Measurements from ENCODE around the gene JAML. TPM values are rescaled to one million over a fixed set of nuclear protein-coding genes. Genes with fewer than 3 reads are reported as not detected.

Gene JAML
- total RNA-seq, 2 donors from 2014 or later: 2.3 to 8.5 TPM

DNA sequence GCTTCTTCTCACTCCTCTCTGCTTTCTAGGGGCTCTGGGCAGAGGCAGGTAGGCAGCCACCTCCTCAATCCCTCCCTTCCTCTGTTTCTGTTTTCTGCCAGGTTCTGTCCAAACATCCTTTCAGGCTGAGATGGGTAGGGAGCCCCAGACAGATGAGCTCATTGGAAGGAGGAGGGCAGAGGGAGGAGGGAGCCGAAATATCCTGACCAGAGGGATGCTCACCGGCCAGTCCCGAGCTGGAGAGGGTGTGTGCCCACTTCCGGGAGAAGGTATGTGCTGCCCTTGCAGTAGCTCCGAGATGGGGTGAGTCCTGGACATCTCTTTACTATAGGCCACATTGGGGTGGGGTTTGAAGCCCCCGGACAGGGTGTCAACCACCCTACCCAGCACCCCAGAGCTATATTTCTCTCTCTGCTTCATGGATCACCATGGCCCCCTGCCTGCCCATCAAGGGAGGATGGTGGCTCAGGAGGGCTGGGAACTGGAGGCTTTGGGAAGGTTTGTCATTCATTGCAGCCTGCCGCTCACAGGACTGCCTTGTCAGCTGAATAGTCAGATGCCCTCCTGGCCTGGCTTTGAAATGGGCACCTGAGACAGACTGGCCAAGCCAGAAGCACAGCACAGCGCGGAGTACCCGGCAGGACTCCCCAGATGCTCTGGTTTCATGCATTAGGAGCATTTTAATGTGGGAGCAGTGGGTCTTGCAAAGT, 67.5 kb downstream of the JAML start:
- 58% methylated on average over 10 of the region's 10 CpGs for WGBS
- intact Hi-C loops (cut with DNase I): no loop called here
- no peak overlapping the region for H3K27ac ChIP-seq
- no peaks in the 10 kb centered on the region for H3K36me3 ChIP-seq
- peaks cover 3% of the 10 kb centered on the region for H3K4me1 ChIP-seq (replicated peaks)
- no peak for DNase-seq (ENCODE audit: low spot score)
- H3K27me3 ChIP-seq (replicated peaks; ENCODE audit: insufficient read depth): no peaks in the 10 kb centered on the region
- H3K4me3 ChIP-seq: no peak overlapping the region
- TF ChIP-seq, protein P1, sequence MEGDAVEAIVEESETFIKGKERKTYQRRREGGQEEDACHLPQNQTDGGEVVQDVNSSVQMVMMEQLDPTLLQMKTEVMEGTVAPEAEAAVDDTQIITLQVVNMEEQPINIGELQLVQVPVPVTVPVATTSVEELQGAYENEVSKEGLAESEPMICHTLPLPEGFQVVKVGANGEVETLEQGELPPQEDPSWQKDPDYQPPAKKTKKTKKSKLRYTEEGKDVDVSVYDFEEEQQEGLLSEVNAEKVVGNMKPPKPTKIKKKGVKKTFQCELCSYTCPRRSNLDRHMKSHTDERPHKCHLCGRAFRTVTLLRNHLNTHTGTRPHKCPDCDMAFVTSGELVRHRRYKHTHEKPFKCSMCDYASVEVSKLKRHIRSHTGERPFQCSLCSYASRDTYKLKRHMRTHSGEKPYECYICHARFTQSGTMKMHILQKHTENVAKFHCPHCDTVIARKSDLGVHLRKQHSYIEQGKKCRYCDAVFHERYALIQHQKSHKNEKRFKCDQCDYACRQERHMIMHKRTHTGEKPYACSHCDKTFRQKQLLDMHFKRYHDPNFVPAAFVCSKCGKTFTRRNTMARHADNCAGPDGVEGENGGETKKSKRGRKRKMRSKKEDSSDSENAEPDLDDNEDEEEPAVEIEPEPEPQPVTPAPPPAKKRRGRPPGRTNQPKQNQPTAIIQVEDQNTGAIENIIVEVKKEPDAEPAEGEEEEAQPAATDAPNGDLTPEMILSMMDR (IDR thresholded peaks at IDR 0.05): no peak
- no peak for TF ChIP-seq POLR2AphosphoS5 (IDR thresholded peaks at IDR 0.05)
- no peak for TF ChIP-seq POLR2A (IDR thresholded peaks at IDR 0.05)
- H3K9me3 ChIP-seq: no peaks in the 10 kb centered on the region

DNA sequence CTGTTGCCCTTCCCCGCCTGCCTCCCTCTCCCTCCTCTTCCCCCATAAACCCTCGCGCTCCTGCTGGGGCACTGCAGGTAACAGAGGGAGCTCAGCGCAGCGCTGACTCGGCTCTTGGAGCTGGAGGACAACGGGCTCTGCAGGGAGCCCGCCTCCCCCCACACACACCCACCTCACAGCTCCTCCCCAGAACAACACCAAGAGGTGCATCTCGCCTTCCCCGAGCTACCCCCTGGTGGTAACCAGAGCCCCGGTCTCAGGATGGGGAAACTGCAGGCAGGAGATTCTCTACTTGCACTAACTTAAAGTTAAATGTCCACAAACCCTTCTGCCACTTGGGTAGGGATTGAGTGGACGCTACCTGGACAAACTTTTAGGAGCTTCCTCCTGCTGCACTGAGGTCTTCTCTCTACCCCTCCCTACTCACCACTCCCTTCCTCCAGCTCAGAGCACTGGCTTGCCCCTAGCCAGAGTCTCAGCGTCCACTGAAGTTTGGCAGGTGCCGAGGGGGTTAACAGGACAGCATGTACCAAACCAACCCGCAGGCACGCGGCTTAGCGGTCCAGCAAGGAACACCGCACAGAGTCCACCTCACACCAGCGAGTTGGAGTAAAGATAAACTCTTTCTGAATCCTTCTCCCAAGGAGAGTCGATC, 68.2 kb downstream of the JAML start:
- intact Hi-C loops (cut with DNase I): no loop called here
- Histone ChIP-seq H3K4me3 (no peak overlapping the region), H3K27me3 (replicated peaks; ENCODE audit: insufficient read depth) (no peaks in the 10 kb centered on the region), H3K27ac (no peak overlapping the region), H3K36me3 (no peaks in the 10 kb centered on the region), H3K4me1 (replicated peaks) (peaks cover 10% of the 10 kb centered on the region), H3K9me3 (no peaks in the 10 kb centered on the region)
- TF ChIP-seq POLR2A (IDR thresholded peaks at IDR 0.05) (no peak), POLR2AphosphoS5 (IDR thresholded peaks at IDR 0.05) (no peak)
- TF ChIP-seq, protein P1 (IDR thresholded peaks at IDR 0.05): no peak
- 10% methylated on average over 21 of the region's 21 CpGs for WGBS
- DNase-seq (ENCODE audit: low spot score): no peak

DNA sequence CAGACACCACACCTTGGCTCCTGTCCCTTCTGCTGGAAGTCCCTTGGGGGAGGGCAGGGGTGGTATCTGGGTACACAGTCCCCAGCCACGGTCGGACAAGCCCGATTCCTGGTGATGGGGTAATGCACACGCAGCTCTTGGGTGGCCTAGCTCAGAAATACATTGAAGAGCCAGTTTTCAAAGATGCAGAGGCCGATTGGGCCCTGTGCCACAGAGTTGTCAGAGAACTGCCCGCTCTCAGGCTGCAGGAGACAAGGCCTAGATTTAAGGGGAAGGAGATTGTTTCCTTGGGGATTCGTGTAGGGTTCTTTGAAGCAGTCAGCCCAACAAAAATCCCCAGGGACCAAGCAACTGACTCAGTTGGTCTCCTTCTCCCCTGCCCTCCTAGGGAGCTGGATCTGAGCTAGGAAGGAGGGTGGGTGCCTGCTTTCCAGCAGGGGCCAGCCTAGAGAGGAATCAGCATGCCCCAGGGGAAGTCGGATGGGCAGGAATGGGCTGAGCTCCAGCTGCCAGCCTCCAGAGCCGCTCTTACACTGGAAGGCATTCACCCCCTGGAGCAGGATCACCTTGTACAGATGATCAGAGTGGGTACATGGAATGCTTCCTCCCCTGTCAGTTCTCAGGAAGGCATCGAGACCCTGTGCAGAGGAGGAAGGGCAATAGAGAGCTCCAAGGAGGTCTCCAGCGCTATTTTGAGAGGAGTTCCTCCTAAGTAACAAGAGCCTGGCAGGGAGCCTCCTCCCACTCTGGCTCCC, 68.9 kb downstream of the JAML start:
- no peaks in the 10 kb centered on the region for H3K27me3 ChIP-seq (replicated peaks; ENCODE audit: insufficient read depth)
- WGBS: 33% methylated on average over 11 of the region's 11 CpGs

DNA sequence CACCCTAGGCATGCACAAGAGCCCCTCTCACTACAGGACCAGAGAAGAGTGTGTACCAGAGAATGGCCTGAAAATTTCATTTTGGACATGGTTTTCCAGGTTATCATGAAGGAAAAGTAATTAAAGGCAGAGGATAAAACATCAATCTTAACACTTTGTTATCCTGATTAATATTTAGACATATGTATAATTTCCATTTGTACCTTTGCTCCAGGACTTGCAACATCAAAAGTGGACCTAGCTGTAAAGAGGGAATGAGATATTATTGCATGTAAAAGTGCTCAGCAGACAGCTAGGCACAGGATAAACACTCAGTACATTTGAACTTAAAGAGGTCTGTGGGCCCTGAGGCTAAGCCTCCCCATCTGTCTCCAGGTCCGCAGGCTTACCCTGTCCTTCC, 70.2 kb downstream of the JAML start:
- no peak overlapping the region for H3K27ac ChIP-seq
- H3K9me3 ChIP-seq: no peaks in the 10 kb centered on the region
- H3K4me1 ChIP-seq (replicated peaks): peaks cover 10% of the 10 kb centered on the region
- no peak for DNase-seq (ENCODE audit: low spot score)
- H3K27me3 ChIP-seq (replicated peaks; ENCODE audit: insufficient read depth): no peaks in the 10 kb centered on the region
- 100% methylated on average over 1 of the region's 1 CpG for WGBS
- no peak overlapping the region for H3K4me3 ChIP-seq
- intact Hi-C loops (cut with DNase I): no loop called here
- TF ChIP-seq, protein P1 (IDR thresholded peaks at IDR 0.05): no peak
- TF ChIP-seq POLR2AphosphoS5 (IDR thresholded peaks at IDR 0.05) (no peak), POLR2A (IDR thresholded peaks at IDR 0.05) (no peak)
- no peaks in the 10 kb centered on the region for H3K36me3 ChIP-seq

More for the DNA sequence above, 68.9 kb downstream of the JAML start:
- Histone ChIP-seq H3K9me3 (no peaks in the 10 kb centered on the region), H3K27ac (no peak overlapping the region), H3K4me1 (replicated peaks) (peaks cover 10% of the 10 kb centered on the region), H3K4me3 (no peak overlapping the region), H3K36me3 (no peaks in the 10 kb centered on the region)
- no peak for DNase-seq (ENCODE audit: low spot score)
- intact Hi-C loops (cut with DNase I): no loop called here
- TF ChIP-seq POLR2A (IDR thresholded peaks at IDR 0.05) (no peak), POLR2AphosphoS5 (IDR thresholded peaks at IDR 0.05) (no peak)
- TF ChIP-seq, protein P1 (IDR thresholded peaks at IDR 0.05): no peak
